SU-DHL-6 (cell line): ENCODE results near the gene SPINT2.
"Not testable (repeated sequence)": the region's sequence is repeated elsewhere in the genome, so short reads cannot be mapped to it uniquely, and the experiment has no call there.

Source experiments
- H2AFZ ChIP-seq: fragments of 200-600 bp; sonication (generic); 2 replicates; pipeline ENCODE4 v1.6.1; 2014; ENCODE audit warnings: low read depth, mild to moderate bottlenecking, moderate library complexity, mixed read lengths, antibody characterized with exemption, low read length; ENCODE audit not compliant: severe bottlenecking
- H3F3A ChIP-seq: fragments of 200-600 bp; shearing (Covaris generic); 2 replicates; pipeline ENCODE4 v1.6.0; 2016; ENCODE audit warnings: antibody characterized with exemption, mild to moderate bottlenecking; ENCODE audit not compliant: insufficient read depth
- H3K27ac ChIP-seq: fragments of 200-600 bp; sonication (generic); 2 replicates; pipeline ENCODE4 v1.5.1; 2016; ENCODE audit warnings: low read depth, mild to moderate bottlenecking, low read length, moderate library complexity, mixed read lengths
- H3K27me3 ChIP-seq: fragments of 200-600 bp; sonication (generic), shearing (Covaris generic); 2 replicates; pipeline ENCODE4 v1.6.0; 2014; ENCODE audit warnings: mild to moderate bottlenecking, low read length
- H3K36me3 ChIP-seq: fragments of 200-600 bp; sonication (generic); 2 replicates; pipeline ENCODE4 v1.6.1; 2014; ENCODE audit warnings: mild to moderate bottlenecking, low read length, mixed read lengths
- H3K4me2 ChIP-seq: fragments of 300-600, 200-600 bp; shearing (Covaris generic), sonication (generic); 2 replicates; pipeline ENCODE4 v1.6.0; 2014; ENCODE audit warnings: low read length, low read depth, mild to moderate bottlenecking; ENCODE audit not compliant: poor library complexity, severe bottlenecking
- H3K4me3 ChIP-seq: fragments of 200-600 bp; sonication (generic); 2 replicates; pipeline ENCODE4 v1.5.1; 2014; ENCODE audit warnings: antibody characterized with exemption, low read length, mild to moderate bottlenecking, mixed read lengths; ENCODE audit not compliant: insufficient read depth, poor library complexity, severe bottlenecking
- H3K79me2 ChIP-seq: fragments of 200-600 bp; sonication (generic); 2 replicates; pipeline ENCODE4 v1.6.1; 2014; ENCODE audit warnings: mild to moderate bottlenecking, low read length, moderate library complexity; ENCODE audit not compliant: insufficient read depth
- H3K9ac ChIP-seq: fragments of 200-600 bp; sonication (generic); 2 replicates; pipeline ENCODE4 v1.7.0; 2014; ENCODE audit warnings: mild to moderate bottlenecking, low read length
- H3K9me2 ChIP-seq: fragments of 200-600 bp; sonication (generic); replicated peaks from 2 replicates; pipeline ENCODE4 v1.6.1; 2014; ENCODE audit warnings: low read length; ENCODE audit not compliant: insufficient read depth
- H3K9me3 ChIP-seq: fragments of 200-600 bp; sonication (generic); 2 replicates; pipeline ENCODE4 v1.6.1; 2014; ENCODE audit warnings: low read length, mixed read lengths; ENCODE audit not compliant: insufficient read depth
- H4K20me1 ChIP-seq: fragments of 200-600 bp; sonication (generic); 2 replicates; pipeline ENCODE4 v1.6.1; 2014; ENCODE audit warnings: low read depth, mild to moderate bottlenecking, antibody characterized with exemption, low read length, moderate library complexity, mixed read lengths
- CTCF ChIP-seq: fragments of 200-600 bp; sonication (generic); IDR thresholded peaks from one replicate; pipeline ENCODE4 v1.5.1; 2017; ENCODE audit warnings: antibody characterized with exemption, mild to moderate bottlenecking, low read length, moderate library complexity; ENCODE audit not compliant: insufficient read depth, poor library complexity, severe bottlenecking
- EZH2phosphoT487 ChIP-seq: fragments of 200-600 bp; sonication (generic), shearing (Covaris generic); conservative IDR thresholded peaks from 2 replicates; pipeline ENCODE4 v1.6.1; 2018; ENCODE audit warnings: mild to moderate bottlenecking, antibody characterized with exemption, low read length, moderate library complexity, mixed read lengths

Gene SPINT2

GRCh38 chr19:38335949-38336637 lies 71.7 kb downstream of the SPINT2 start:
- TF ChIP-seq CTCF (no peak), EZH2phosphoT487 (no peak)
- H3K9ac ChIP-seq = peak overlapping the region; percentile 68

GRCh38 chr19:38336638-38337359 lies 72.4 kb downstream of the SPINT2 start:
- Histone ChIP-seq H3K79me2 (no peaks in the 10 kb centered on the region), H3K4me2 (peak overlapping the region; percentile 89), H3F3A (peaks cover 3% of the 10 kb centered on the region; the same call in 1 of the 2 replicates), H3K27ac (peak overlapping the region; percentile 86), H3K27me3 (no peaks in the 10 kb centered on the region), H2AFZ (peak overlapping the region; percentile 90), H3K36me3 (no peaks in the 10 kb centered on the region), H3K9me3 (no peaks in the 10 kb centered on the region), H4K20me1 (no peaks in the 10 kb centered on the region), H3K4me3 (peak overlapping the region; percentile 82), H3K9me2 (no peaks in the 10 kb centered on the region), H3K9ac (peak overlapping the region; percentile 68)
- no peak for TF ChIP-seq EZH2phosphoT487
- TF ChIP-seq CTCF = no peak

More at GRCh38 chr19:38335949-38336637, 71.7 kb downstream of the SPINT2 start:
- Histone ChIP-seq H3K79me2 (no peaks in the 10 kb centered on the region), H3K27ac (peak overlapping the region; percentile 86), H3K4me2 (peak overlapping the region; percentile 89), H3K27me3 (no peaks in the 10 kb centered on the region), H4K20me1 (no peaks in the 10 kb centered on the region), H3K9me3 (no peaks in the 10 kb centered on the region), H2AFZ (peak overlapping the region; percentile 90), H3F3A (peaks cover 3% of the 10 kb centered on the region; the same call in 1 of the 2 replicates), H3K36me3 (no peaks in the 10 kb centered on the region), H3K4me3 (peak overlapping the region; percentile 82), H3K9me2 (no peaks in the 10 kb centered on the region)

GRCh38 chr19:38337360-38337653 lies 72.9 kb downstream of the SPINT2 start:
- no peaks in the 10 kb centered on the region for H3K79me2 ChIP-seq
- H3K4me2 ChIP-seq = peak overlapping the region; percentile 89
- H3K36me3 ChIP-seq = no peaks in the 10 kb centered on the region
- H3K27me3 ChIP-seq = no peaks in the 10 kb centered on the region
- no peaks in the 10 kb centered on the region for H3K9me3 ChIP-seq
- no peak overlapping the region for H3K27ac ChIP-seq
- H3K9ac ChIP-seq = peak overlapping the region; percentile 28; the same call in 1 of the 2 replicates
- H2AFZ ChIP-seq = no peak overlapping the region
- TF ChIP-seq EZH2phosphoT487 (no peak), CTCF (no peak)
- H3K4me3 ChIP-seq = peak overlapping the region; percentile 40
- no peaks in the 10 kb centered on the region for H4K20me1 ChIP-seq
- no peaks in the 10 kb centered on the region for H3K9me2 ChIP-seq
- H3F3A ChIP-seq = peaks cover 3% of the 10 kb centered on the region; the same call in 1 of the 2 replicates

GRCh38 chr19:38339011-38339410 lies 74.6 kb downstream of the SPINT2 start:
- H4K20me1 ChIP-seq, H3K4me2 ChIP-seq, H3K4me3 ChIP-seq, H3K36me3 ChIP-seq, H3K9me3 ChIP-seq, H3K9ac ChIP-seq, H3K79me2 ChIP-seq, H3K27ac ChIP-seq, H3K9me2 ChIP-seq, H3K27me3 ChIP-seq, H2AFZ ChIP-seq, H3F3A ChIP-seq: not testable (repeated sequence)
